ENCODE data around the gene HNF1B.

Gene HNF1B

GRCh38 chr17:37664214-37664613, 80.6 kb downstream of the HNF1B start:
- no peak for DNase-seq

DNA sequence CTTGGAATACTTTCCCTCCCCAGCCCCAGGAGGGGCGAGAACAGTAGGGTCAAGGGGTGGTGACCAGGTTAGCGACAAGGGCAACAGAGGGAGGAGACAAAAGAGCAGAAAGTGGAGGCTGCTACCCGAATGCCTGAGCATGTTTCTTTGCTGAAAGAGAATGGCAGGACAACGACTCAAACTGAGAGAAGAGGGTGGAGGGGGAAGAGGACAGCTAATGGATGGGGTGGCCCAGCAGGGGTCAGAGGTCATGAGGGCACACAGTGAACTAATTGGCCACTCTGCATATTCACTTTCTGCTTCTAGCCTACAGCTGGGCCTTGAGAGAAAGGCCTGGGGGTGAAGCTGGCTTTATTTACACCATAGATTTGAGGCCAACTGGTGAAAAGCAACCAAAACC, 82.5 kb downstream of the HNF1B start:
- no peak for DNase-seq

- no peak for DNase-seq
These were observed 83.4 kb downstream of the HNF1B start for GRCh38 chr17:37661400-37662014.

- no peak for DNase-seq
These were observed 84.9 kb downstream of the HNF1B start for GRCh38 chr17:37659925-37660324.

DNA sequence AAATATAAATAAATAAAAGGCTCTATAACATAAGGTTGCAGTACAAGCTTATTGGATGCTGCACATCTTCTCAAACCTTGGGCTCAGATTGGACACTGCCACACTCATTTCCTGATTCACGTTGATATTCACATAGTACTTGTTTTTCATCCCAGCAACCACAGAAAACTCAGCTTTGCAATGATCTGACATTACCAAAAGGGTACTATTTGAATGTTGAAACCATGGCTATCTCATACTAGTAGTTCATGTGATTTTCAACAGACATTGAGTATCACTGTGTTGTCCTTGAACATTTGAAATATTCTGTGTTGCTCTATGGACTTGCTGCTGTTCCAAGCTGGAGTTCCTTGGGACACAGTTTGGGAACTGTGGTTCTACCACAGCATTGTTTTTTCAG, 87.7 kb downstream of the HNF1B start:
- no peak for DNase-seq

- no peak for DNase-seq
These were observed 93.0 kb downstream of the HNF1B start for GRCh38 chr17:37651849-37652248.

- no peak for DNase-seq
These were observed 94.3 kb downstream of the HNF1B start for GRCh38 chr17:37650419-37651003.

GRCh38 chr17:37648555-37648954, 96.3 kb downstream of the HNF1B start:
- no peak for DNase-seq

DNA sequence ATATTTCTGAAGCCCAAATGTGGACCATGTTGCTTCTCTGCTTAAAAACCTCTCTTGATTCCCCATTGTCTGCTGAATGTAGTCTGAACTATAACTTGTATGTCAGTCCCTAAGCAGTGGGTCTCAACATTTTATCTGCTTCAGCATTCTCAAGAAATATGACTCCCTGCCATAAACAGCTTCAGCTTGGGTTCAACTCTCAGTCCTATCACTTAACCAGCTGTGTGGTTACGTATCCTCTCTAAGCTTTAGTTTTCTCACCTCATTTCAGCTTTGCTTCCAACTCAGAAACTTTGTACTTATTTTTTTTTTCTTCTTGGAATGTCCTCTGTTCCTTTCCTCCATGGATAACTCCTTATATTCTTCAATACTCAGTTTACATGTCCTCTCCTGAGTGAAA, 97.0 kb downstream of the HNF1B start:
- DNase-seq: no peak

DNA sequence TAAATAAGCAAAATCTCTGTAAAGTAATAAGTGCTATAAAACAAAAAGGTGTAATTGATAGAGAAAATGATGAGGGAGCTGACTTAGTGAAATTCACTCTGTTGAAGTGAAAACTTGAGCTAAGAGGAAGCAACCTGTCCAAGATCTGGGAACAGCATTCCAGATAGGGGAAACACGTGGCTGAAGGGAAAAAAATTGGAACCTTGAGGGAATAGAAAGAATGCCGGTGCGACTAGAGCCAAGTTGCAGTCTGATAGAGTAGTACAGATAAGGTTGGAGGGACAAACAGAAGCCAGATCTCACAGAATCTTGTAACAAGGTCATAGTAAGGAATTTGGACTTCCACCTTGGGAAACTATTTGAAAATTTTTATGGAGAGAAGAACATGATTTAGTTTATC, 101.0 kb downstream of the HNF1B start:
- DNase-seq: no peak

DNA sequence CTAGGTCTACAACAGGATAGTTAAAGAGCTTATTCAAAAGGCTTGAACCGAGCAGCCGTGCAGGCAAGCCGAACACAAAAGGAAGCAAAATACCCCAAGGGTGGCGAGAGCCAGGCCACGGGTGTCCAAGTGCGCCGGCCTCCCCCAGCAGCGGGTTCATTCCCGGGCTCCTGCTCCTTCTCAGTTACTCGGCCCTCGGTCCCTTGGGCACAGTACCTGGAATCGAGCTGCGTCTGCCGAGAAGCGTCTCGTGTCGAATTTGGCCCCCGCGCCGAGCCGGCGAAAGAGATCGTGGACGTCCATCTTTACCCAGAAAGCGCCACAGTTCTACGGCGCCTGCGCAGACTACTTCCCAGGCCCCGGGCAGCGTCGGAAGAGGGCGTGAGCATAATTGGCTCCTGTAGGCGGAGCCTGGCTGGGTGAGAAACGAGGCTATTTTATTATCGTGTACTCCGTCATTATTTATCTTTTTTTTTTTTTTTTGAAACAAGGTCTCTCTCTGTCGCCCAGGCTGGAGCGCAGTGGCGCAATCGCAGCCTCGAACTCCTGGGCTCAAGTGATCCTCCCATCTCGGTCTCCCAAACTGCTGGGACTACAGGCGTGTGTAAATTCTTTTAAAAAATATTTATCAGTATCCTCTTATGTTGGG, 101.6 kb downstream of the HNF1B start, which contains the start of gene DDX52:
Gene DDX52, minus strand, starts transcription at position 329 of the 649 bp plus-strand sequence. Its CDS starts 26 bp downstream, at position 303.
- peak; percentile 63 for DNase-seq

DNA sequence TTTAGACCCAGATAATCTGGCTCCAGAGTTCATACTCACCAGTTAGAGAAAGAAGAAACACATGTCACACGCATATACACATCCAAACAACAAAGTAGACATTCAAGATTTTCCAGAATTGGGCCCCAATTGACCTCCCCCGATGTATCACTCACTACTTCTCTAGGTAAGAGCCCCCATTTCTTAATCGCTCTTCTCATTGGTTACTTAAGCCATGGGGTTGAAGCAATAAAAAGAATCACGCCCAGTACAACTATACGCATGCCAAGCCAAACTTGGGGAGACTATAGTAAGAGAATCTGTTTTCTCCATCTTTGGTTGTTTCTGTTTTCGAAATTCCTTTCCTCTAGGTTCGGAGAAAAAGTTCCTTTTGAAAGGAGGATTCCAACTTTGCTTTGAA, 102.2 kb downstream of the HNF1B start:
- no peak for DNase-seq

GRCh38 chr17:37640015-37640414, 104.8 kb downstream of the HNF1B start:
- DNase-seq: no peak

DNA sequence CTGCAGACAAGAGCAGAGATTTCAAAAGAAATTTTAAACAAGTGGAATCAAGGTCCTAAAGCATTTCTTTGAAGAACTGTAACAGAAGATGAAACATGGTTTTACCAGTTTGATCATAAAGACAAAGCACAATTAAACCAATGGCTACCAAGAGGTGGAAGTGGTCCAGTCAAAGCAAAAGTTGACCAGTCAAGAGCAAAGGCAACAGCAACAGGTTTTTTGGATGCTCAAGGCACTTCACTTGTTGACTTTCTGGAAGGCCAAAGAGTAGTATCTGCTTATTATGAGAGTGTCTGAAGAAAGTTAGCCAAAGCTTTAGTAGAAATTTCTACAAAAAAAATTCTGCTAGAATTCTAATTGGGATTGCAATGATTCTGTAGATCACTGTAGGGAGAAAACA, 106.9 kb downstream of the HNF1B start:
- DNase-seq: no peak
